NAMALWA (cell line): Measurements from ENCODE around the gene DRP2.
A peak's percentile ranks its signal among the peaks of the same experiment; 100 is the strongest.
"Not testable (repeated sequence)": the region's sequence is repeated elsewhere in the genome, so short reads cannot be mapped to it uniquely, and the experiment has no call there.

Experiments
- DNase-seq: peaks from one replicate; pipeline ENCODE4 v3.0.0-alpha.2; 2015; ENCODE audit warnings: low spot score

Gene DRP2

GRCh38 chrX:101219116-101219863, at the start of gene DRP2:
TSS of gene DRP2 (plus strand) at chrX:101219786. CDS start at chrX:101231648, 11,862 bp downstream.
- no peak for DNase-seq

- no peak for DNase-seq
Observed at GRCh38 chrX:101171883-101172400, 47.6 kb upstream of the DRP2 start.

- DNase-seq, result no peak
Observed at GRCh38 chrX:101176439-101176838, 43.1 kb upstream of the DRP2 start.

- not testable (repeated sequence) for DNase-seq
Observed at GRCh38 chrX:101184876-101185275, 34.7 kb upstream of the DRP2 start.

GRCh38 chrX:101187961-101188360, 31.6 kb upstream of the DRP2 start:
- DNase-seq, result not testable (repeated sequence)

DNA sequence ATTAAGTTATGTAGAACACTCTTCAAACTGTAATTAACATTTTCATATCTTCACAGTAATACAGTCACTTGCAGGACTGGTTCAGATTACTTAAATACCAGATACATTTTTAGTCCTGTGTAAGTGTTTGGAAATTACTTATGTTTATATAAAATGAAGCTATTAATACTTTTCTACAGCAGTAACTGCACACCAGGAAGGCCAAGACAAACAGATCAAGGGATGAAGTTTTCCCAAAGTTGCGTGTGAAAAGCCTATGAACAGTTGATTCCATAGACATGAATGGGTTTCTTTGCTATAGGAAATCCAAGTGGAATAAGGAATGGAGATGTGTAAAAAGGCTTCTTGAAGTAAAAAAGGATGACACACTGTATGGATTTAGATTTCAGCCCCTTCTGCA, 28.9 kb upstream of the DRP2 start:
- DNase-seq, result no peak

GRCh38 chrX:101191217-101191750, 28.3 kb upstream of the DRP2 start:
- no peak for DNase-seq

GRCh38 chrX:101195442-101196173, 24.0 kb upstream of the DRP2 start:
- no peak for DNase-seq

DNA sequence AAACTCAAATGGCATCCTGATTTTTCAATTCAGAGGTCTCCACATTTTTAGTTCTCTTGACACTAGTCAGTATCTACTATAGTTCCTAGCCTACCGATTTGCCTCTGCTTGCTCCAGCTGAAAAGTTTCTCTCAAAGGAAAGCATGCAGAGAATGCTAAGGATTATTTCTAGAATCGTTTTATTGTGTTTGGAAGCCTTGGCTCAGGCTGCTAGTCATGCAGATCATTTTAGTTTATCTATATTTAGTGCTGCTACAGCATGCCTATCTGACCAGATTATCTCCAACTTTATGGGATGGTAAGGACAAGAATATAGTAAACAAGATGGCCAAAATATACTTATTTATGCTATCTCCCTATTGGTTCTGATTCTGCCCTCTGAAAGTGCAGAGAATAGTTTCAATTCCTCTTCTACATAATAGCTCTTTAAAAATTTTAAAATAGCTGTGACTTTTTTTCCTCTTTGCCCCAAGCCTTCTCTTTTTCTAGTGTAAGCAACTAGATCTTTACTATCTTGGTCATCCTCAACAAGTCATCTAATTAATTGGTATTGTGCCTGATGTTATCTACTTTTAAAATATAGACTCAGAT, 15.7 kb upstream of the DRP2 start:
- DNase-seq, result no peak

- DNase-seq, result peak; percentile 66
Observed at GRCh38 chrX:101206471-101206870, 13.1 kb upstream of the DRP2 start.

DNA sequence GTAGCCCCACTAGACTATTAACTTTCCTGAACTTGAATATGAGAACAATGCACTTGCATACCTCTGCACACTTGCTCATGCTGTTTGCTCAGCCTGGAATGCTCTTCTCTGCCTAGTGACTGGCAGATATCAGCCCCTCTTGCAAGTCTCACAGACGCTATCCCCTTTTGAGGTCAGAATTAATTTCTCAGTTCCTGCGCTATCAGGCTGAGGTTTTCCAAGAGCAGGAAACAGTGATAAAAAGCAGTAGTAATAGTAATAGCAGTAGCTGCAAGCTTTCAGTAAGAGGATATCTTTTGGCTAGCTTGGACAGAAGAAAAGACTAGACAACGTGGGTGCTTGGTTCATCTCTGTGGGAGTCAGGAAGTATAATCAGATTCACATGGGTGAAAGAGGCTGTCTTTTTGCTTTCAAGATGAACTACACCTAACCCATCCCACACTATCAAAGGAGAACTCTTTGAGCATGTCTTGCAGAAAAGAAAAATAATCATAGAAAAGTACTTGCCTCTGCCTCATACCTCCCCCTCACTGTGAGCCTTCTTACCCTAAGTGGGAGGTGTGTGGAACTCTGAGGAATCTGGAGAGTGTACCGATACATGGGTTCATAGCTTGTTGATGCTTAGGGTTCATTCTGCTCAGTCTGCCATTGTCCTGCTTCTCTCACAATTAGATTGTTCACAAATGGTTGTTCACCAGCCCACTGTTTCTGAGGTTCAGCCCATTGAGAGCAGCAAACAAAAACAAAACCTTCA, 11.3 kb upstream of the DRP2 start:
- DNase-seq, result no peak

- no peak for DNase-seq
Observed at GRCh38 chrX:101210630-101211029, 9.0 kb upstream of the DRP2 start.

DNA sequence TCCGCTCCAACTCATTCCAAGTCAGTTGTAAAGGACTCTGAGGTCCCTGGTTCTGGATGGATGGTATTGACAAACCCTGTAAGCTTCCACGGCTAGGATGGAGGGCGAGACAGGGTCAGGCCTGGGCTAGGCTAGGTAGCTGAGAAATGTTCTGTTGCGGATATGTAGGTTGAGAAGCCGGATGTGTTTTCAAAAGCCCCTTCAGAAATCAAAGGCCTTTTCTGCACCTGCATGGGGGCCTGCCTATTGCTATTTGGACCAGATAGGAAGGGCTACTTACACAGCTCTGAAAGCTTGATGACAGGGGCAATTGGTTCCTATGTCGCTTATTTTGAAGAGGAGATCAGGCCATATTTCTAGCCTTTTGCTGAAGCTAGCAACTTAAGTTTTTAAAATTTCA, 1.9 kb upstream of the DRP2 start:
- DNase-seq, result no peak

GRCh38 chrX:101219864-101220346, 319 bp downstream of the DRP2 start:
- no peak for DNase-seq

GRCh38 chrX:101220662-101221260, 1.2 kb downstream of the DRP2 start:
- DNase-seq, result no peak

DNA sequence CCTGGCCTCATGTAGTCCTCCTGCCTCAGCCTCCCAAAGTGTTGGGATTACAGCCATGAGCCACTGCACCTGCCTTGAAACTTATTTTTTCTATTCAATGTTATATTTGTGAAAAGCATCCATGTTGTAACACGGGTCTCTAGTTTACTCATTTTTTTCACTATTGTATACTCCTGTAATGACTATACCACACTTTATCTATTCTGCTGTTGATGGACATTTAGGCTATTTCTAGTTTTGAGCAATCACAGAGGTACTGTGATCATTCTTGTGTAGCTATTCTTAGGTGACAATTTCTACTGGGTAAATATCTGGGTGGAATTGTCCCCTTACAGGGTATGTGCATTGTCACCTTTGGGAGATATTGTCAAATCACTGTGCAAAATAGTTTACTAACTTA, 3.6 kb downstream of the DRP2 start:
- no peak for DNase-seq

- no peak for DNase-seq
Observed at GRCh38 chrX:101229170-101229569, 9.6 kb downstream of the DRP2 start.

- DNase-seq, result no peak
Observed at GRCh38 chrX:101230636-101231035, 11.1 kb downstream of the DRP2 start.

GRCh38 chrX:101231080-101231479, 11.5 kb downstream of the DRP2 start:
- no peak for DNase-seq

DNA sequence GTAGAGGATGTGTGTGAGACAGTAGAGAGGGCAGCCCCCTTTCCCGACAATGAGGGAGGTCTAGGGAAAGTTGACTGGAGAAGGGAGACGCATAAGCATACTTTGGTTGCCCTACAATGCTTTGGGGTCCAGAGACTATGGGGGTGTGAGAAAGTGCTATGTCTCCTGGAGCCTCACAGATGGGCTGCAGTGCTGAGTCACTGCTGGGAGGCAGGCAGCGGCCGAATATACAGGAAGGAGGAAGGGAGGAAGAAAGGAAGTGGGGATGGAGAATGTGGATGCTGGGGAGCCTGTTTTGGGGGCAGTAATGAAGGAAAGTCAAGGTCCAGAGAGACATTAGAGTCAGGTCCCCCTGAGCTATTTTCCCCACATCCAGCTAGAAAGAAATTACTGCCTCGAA, 12.7 kb downstream of the DRP2 start:
- no peak for DNase-seq

DNA sequence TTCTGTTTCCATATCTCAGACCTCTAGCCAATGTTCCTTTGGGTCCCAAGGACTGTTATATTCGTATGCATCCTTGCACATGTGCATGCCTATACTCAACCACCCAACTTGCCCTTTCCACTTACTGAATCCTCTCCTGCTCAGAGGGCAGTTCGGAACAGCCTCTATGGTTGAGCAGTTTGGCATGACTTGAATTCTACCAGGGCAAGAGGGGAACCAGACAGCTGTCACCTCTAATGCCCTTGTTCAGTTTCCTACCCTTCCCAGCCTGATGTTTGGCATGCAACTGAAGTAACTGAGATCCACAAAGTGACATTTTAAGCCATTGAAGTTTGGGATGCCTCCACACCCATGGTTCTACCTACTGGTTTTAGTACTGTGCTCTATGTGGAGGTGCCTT, 17.5 kb downstream of the DRP2 start:
- no peak for DNase-seq
